G401 (cell line): ENCODE results near the gene ARMC6. TPM values are rescaled to one million over a fixed set of nuclear protein-coding genes. Genes with fewer than 3 reads are reported as not detected.
A peak's percentile ranks its signal among the peaks of the same experiment; 100 is the strongest.

Source experiments
- DNase-seq: peaks from one replicate; pipeline ENCODE4 v3.0.0-alpha.2; 2015; ENCODE audit warnings: low spot score
- in situ Hi-C: cut with HindIII; loops from 2 replicates; pipeline ENCODE4 v1.10.0; 2016; ENCODE audit warnings: low sequenced_read_pairs, mixed read lengths
- total RNA-seq: library from RNA; depleted of rRNA; stranded (reverse); fragments of >200 nt; shearing (Covaris generic); gene quantifications from 2 replicates; pipeline ENCODE4 v1.2.3, GENCODE V29; 2014; rRNA removed

The ARMC6 gene
- total RNA-seq = 86.0 and 90.0 TPM in 2 replicates

- in situ Hi-C loops = no loop called here
These were observed at the start of gene ARMC6, which contains the start of gene SUGP2 for GRCh38 chr19:19033426-19034203. Gene ARMC6, plus strand, starts transcription at chr19:19033603. Its CDS starts 607 bp downstream, at chr19:19034210. Gene SUGP2, minus strand, starts transcription at chr19:19033517. Its CDS starts 2,446 bp downstream, at chr19:19031071.

DNA sequence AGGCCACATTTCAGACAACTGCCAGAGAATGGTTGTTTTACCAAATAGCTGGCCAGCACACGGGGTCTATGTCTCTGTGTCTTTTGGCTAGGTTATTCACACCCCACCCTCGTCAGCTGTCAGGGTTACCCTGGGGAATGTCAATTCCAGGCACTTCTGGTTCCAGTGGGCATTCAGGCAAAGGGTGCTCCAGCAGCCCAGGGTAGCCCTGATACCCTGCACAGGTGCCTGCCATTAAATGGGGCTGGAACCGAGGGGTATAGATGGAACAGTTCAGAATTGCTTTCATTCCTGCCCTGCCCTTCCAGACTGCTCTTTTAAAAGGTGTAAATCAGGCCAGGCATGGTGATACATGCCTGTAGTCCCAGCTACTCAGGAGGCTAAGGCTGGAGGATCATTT, 49.2 kb upstream of the ARMC6 start:
- no peak for DNase-seq
- in situ Hi-C loops = no loop called here

More at GRCh38 chr19:19033426-19034203, at the start of gene ARMC6, which contains the start of gene SUGP2:
- DNase-seq = peak; percentile 78

GRCh38 chr19:18985257-18985656, 48.1 kb upstream of the ARMC6 start:
- in situ Hi-C loops = no loop called here
- DNase-seq = no peak

- no peak for DNase-seq
- in situ Hi-C loops = no loop called here
These were observed 45.9 kb upstream of the ARMC6 start for GRCh38 chr19:18987456-18987855.

- no peak for DNase-seq
- in situ Hi-C loops = no loop called here
These were observed 44.1 kb upstream of the ARMC6 start for GRCh38 chr19:18989316-18989715.

DNA sequence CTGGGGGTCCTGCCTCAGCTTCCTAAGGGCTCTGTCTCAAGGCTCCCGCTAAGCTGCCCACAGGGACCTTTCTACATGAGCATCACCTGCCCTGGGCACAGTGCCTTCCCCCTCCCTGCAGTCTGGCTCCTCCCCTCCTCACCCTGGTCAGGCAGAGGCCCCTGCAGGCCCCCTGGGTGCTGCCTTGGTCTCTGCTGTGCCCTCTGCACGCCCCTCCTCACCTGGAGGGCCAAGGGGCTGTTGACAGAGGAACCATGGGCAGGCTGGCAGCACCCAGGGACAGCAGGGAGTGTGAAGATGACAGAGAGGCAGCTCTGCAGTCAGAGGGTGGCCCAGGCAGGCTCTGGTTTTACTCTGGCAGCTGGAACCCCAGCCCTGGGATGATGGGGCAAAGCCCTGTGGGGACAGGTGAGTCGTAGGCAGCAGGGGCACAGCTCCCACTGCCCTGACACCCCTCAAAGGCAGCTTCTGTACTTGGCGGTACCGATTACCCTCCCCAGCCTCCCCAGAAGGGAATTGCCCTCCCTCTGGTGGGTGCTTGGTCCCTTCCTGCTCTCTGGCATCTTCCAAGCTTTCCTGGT, 43.2 kb upstream of the ARMC6 start:
- in situ Hi-C loops = no loop called here
- no peak for DNase-seq

DNA sequence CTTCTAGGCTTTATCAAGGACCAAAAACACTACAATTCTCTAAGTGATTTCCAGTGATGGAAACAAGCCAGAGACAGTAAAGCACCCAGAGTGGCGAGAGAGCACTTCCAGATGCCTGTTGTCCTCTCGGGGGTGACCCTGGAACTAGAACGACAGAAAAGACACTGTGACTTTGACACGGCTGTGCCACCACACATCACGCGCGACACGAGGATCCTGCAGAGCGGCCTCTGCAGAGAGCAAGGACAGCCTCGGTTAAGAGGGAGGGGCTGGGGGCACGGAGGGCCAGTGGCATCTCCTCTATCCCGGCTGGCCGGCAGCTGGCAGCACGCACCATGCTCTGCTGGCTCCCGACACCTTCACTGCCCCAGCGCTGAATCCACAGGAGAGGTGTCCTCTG, 42.4 kb upstream of the ARMC6 start:
- in situ Hi-C loops = no loop called here
- DNase-seq = no peak

GRCh38 chr19:18991468-18991867, 41.9 kb upstream of the ARMC6 start:
- in situ Hi-C loops = no loop called here
- no peak for DNase-seq

- in situ Hi-C loops = no loop called here
- DNase-seq = no peak
These were observed 40.7 kb upstream of the ARMC6 start for GRCh38 chr19:18992696-18993095.

DNA sequence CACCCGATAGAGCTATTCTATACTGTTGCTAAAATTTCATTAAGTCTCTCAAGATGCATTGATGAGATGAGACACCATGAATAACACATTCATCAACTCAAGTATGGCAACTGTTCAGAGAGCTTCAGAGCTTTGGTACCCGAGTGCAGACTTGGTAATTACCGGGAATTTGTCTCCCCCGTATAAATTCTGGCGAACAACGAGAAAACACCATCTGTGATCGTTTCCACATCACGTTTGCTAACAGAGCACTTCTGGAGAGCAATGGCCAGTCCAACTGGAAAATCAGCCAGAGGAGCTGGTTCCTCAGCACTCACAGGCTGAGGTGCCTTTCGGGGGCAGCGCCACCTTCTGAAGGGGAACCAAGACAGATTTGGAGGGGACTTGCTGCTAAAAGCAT, 40.3 kb upstream of the ARMC6 start:
- DNase-seq = no peak
- in situ Hi-C loops = no loop called here

DNA sequence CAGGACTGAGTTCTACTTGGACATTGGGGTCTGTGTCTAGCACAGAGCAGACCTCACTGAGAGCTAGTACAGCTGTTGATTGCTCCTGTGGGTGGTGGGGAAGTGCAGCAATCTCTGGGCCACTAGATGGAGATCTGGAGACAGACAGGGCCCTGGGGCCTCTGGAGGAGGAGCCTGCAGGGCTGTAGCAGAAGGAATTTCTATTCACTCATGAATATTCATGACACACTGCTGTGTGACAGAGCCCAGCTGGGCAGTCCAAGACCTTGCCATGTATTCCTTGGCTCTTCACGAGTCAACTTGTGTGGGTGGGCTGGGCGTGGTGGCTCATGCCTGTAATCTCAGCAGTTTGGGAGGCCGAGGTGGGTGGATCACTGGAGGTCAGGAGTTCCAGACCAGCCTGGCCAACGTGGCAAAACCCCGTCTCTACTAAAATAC, 37.6 kb upstream of the ARMC6 start:
- in situ Hi-C loops = no loop called here
- DNase-seq = peak; percentile 55

GRCh38 chr19:18996351-18996750, 37.1 kb upstream of the ARMC6 start:
- in situ Hi-C loops = no loop called here
- DNase-seq = no peak

GRCh38 chr19:18996796-18997394, 36.5 kb upstream of the ARMC6 start:
- in situ Hi-C loops = no loop called here
- no peak for DNase-seq

DNA sequence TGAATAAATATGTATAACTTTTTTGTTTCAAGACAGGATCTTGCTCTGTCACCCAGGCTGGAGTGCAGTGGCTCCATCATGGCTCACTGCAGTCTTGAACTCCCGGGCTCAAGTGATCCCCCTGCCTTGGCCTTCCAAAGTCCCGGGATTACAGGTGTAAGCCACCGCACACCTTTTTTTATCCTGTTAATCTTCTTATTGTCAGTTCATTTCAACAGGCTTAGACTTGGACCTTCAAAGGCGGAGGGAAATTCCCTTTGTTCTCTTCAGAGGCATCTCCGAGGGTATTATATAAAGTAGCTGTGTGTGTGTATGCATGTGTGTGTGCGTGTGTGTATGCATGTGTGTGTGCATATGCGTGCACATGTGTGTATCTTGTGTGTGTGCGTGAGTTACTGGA, 35.1 kb upstream of the ARMC6 start:
- in situ Hi-C loops = no loop called here
- no peak for DNase-seq

DNA sequence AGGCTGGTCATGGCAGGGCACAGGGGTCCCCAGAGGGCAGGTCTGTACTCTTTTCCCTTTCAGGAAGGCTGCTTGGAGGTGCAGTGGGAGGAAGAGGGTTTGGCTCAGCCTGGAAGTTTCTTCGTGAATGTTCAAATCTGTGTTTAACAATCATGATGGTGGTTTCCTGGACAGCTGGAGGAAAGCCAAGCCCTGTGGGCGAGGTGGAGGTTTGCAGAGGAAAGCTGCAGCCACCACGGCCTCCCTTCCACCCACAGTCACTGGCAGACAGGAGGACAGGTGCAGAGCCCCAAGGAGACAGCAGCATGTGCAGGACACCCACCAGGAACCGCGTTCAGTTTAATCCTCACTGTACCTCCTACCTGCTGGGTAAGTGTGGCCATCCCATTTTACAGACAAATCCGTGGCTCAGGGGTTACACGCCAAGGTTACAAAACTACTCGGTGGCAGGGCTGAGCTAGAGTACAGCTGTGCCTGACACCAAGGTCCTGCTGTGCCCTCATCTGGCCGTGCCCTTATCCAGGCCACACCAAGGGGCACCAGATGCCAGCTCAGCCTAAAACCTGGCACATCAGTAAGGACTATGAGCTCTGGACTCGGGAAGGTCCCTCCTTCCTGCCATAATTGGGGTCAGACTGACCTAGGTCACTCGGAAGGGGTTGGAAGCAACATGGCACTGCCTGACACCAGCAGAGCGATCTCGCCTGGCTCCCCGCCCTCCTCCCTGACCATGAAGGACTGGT, 34.2 kb upstream of the ARMC6 start:
- in situ Hi-C loops = no loop called here
- DNase-seq = no peak

DNA sequence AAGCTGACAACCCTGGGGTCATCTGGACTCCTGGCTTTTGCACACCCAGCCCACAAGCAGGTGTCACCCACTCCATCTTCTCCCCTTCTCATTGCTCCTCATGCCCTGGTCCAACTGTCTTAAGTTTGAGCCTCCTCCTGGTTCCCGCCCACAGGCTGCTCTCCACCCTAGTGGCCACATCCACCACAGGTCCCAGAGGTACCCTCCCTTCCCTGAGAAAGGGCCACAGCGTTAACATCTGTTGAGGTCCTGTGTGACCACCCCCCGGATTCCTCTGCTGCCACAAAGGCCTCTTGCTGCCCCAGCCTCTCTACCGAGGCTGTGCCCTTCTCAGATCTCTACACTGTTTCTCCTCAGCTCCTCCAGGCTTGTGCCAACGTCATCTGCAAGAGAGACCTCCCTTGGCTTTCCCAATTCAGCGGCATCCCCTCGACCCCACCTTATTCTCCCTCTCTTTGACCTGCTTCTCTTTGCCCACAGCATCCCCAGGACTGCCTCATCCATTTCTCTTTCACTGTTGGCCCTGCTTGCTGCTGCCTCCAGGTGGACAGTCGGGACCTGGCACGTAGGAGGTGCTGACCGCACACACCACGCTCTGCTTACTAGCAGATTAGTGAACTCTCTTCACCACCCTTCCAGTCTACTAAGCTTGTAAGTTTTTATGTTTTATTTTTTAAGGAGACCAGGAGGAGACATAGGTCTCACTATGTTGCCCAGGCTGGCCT, 33.3 kb upstream of the ARMC6 start:
- peak; percentile 56 for DNase-seq
- in situ Hi-C loops = no loop called here

DNA sequence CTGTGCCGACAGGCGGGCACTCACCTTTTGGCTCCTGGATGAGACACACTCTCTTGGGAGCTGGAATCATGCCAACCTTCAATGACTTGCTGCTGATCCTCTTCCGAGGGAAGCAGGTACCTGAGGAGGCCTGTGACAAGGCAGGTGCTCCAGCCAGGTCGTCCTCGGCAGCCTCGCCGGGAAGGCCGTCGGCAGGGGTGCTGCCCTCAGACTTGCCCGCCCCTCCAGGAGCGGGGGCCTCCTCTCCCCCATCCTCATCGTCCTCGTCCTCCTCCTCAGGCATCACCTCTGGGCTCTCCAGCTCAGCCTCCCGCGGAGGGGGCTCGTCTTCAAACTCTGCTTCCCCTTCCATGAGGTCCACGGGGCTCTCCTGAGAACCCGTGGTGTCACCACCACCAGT, 29.3 kb upstream of the ARMC6 start:
- in situ Hi-C loops = no loop called here
- DNase-seq = peak; percentile 33

DNA sequence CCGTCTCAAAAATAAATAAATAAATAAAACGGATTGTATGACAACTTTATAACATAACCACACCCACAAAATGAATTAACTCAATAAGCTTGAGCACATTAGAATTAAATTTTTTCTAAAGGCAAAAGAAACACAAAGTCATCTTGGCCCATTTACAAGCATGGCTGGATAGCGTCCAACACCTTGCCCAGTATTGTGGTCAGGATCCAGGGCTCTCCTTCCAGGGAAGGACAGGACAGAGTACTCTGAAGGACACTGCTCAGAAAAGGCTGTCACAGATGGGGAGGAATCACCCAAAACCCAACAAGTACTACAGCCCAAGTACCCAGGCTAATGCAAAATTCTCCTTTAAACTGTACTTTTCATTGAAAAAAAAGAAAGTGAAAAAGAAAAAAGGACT, 27.2 kb upstream of the ARMC6 start:
- in situ Hi-C loops = no loop called here
- no peak for DNase-seq

- in situ Hi-C loops = no loop called here
- DNase-seq = no peak
These were observed 23.5 kb upstream of the ARMC6 start for GRCh38 chr19:19009951-19010350.
